HG03378 (cell line): ENCODE results near the gene DNAJC8.

Experiments
- ATAC-seq: cut with Tn5 transposase; IDR thresholded peaks from one replicate; pipeline ENCODE4 v1.9.1; 2021; ENCODE audit warnings: mild to moderate bottlenecking, moderate library complexity; ENCODE audit not compliant: unreplicated experiment

Gene DNAJC8

GRCh38 chr1:28208818-28209441 is 23.9 kb downstream of the DNAJC8 start:
- ATAC-seq = no peak

GRCh38 chr1:28205243-28205642 is 27.6 kb downstream of the DNAJC8 start:
- no peak for ATAC-seq

GRCh38 chr1:28200234-28200873 is 32.5 kb downstream of the DNAJC8 start:
- no peak for ATAC-seq

- ATAC-seq = peak; percentile 83
These were observed 33.2 kb downstream of the DNAJC8 start for GRCh38 chr1:28199328-28200233.

- ATAC-seq = no peak
These were observed 35.0 kb downstream of the DNAJC8 start for GRCh38 chr1:28197682-28198415.

GRCh38 chr1:28196330-28196729 is 36.5 kb downstream of the DNAJC8 start:
- no peak for ATAC-seq

- ATAC-seq = no peak
These were observed 37.0 kb downstream of the DNAJC8 start for GRCh38 chr1:28195780-28196179.

- ATAC-seq = no peak
These were observed 38.3 kb downstream of the DNAJC8 start for GRCh38 chr1:28194326-28195035.

- no peak for ATAC-seq
These were observed 39.1 kb downstream of the DNAJC8 start for GRCh38 chr1:28193701-28194161.

- ATAC-seq = no peak
These were observed 41.7 kb downstream of the DNAJC8 start for GRCh38 chr1:28190996-28191645.

GRCh38 chr1:28190337-28190979 is 42.4 kb downstream of the DNAJC8 start:
- ATAC-seq = no peak

GRCh38 chr1:28185071-28185470 is 47.8 kb downstream of the DNAJC8 start:
- ATAC-seq = no peak

- ATAC-seq = no peak
These were observed 52.2 kb downstream of the DNAJC8 start for GRCh38 chr1:28180306-28181305.

- no peak for ATAC-seq
These were observed 53.9 kb downstream of the DNAJC8 start for GRCh38 chr1:28178690-28179485.

- ATAC-seq = peak; percentile 39
These were observed 56.0 kb downstream of the DNAJC8 start, which contains the start of gene PTAFR for GRCh38 chr1:28176492-28177470. PTAFR (minus strand) TSS chr1:28176690; CDS start chr1:28151021, 25,669 bp downstream.

GRCh38 chr1:28175955-28176485 is 56.8 kb downstream of the DNAJC8 start:
- no peak for ATAC-seq
